RWPE2 (cell line): ENCODE measurements around the gene ZWILCH.
A peak's percentile ranks its signal among the peaks of the same experiment; 100 is the strongest.

Source experiments
- ATAC-seq: fragments of 200-7000 bp; cut with Tn5 transposase; 3 replicates; pipeline ENCODE4 v1.9.1; 2021; ENCODE audit warnings: low read depth
- DNase-seq: peaks from one replicate; pipeline ENCODE4 v3.0.0-alpha.2; 2020; ENCODE audit warnings: low spot score
- H3K27ac ChIP-seq: fragments of 450-650 bp; 2 replicates; pipeline ENCODE4 v1.5.1; 2017; ENCODE audit warnings: mild to moderate bottlenecking; ENCODE audit not compliant: poor library complexity, severe bottlenecking
- H3K27me3 ChIP-seq: fragments of 250-450 bp; sonication (Bioruptor Pico); 2 replicates; pipeline ENCODE4 v1.5.1; 2021; ENCODE audit warnings: mild to moderate bottlenecking, moderate library complexity; ENCODE audit not compliant: insufficient read depth, poor library complexity, severe bottlenecking
- H3K36me3 ChIP-seq: fragments of 250-450 bp; sonication (Bioruptor Pico); 2 replicates; pipeline ENCODE4 v1.5.1; 2020; ENCODE audit warnings: low read depth, mild to moderate bottlenecking, moderate library complexity
- H3K4me1 ChIP-seq: fragments of 250-450 bp; sonication (Bioruptor Pico); 2 replicates; pipeline ENCODE4 v1.5.1; 2021; ENCODE audit warnings: mild to moderate bottlenecking, moderate library complexity; ENCODE audit not compliant: insufficient read depth, poor library complexity, severe bottlenecking
- H3K4me3 ChIP-seq: fragments of 250-450 bp; sonication (Bioruptor Pico); 2 replicates; pipeline ENCODE4 v1.5.1; 2021; ENCODE audit warnings: mild to moderate bottlenecking, moderate library complexity; ENCODE audit not compliant: severe bottlenecking
- H3K9me3 ChIP-seq: fragments of 250-450 bp; sonication (Bioruptor Pico); 2 replicates; pipeline ENCODE4 v1.5.1; 2021; ENCODE audit warnings: mild to moderate bottlenecking, moderate library complexity; ENCODE audit not compliant: severe bottlenecking
- TF ChIP-seq, protein P1 (sequence below): fragments of 450-650 bp; IDR thresholded peaks from one replicate; pipeline ENCODE4 v1.5.1; 2017; ENCODE audit warnings: mild to moderate bottlenecking, moderate library complexity; ENCODE audit not compliant: poor library complexity, severe bottlenecking

The ZWILCH gene

GRCh38 chr15:66565741-66566144 lies 60.6 kb downstream of the ZWILCH start, which contains the start of gene LCTL:
Gene LCTL, minus strand, starts transcription at chr15:66565998. Its CDS starts 633 bp downstream, at chr15:66565365.
- no peaks in the 10 kb centered on the region for H3K36me3 ChIP-seq
- no peaks in the 10 kb centered on the region for H3K27me3 ChIP-seq
- no peaks in the 10 kb centered on the region for H3K9me3 ChIP-seq
- DNase-seq: peak; percentile 80
- ATAC-seq: peak; percentile 64
- no peak within 1 kb of the TSS for H3K27ac ChIP-seq
- H3K4me3 ChIP-seq: no peak within 1 kb of the TSS
- TF ChIP-seq, protein P1, sequence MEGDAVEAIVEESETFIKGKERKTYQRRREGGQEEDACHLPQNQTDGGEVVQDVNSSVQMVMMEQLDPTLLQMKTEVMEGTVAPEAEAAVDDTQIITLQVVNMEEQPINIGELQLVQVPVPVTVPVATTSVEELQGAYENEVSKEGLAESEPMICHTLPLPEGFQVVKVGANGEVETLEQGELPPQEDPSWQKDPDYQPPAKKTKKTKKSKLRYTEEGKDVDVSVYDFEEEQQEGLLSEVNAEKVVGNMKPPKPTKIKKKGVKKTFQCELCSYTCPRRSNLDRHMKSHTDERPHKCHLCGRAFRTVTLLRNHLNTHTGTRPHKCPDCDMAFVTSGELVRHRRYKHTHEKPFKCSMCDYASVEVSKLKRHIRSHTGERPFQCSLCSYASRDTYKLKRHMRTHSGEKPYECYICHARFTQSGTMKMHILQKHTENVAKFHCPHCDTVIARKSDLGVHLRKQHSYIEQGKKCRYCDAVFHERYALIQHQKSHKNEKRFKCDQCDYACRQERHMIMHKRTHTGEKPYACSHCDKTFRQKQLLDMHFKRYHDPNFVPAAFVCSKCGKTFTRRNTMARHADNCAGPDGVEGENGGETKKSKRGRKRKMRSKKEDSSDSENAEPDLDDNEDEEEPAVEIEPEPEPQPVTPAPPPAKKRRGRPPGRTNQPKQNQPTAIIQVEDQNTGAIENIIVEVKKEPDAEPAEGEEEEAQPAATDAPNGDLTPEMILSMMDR: no peak
- H3K4me1 ChIP-seq: no peaks in the 10 kb centered on the region

DNA sequence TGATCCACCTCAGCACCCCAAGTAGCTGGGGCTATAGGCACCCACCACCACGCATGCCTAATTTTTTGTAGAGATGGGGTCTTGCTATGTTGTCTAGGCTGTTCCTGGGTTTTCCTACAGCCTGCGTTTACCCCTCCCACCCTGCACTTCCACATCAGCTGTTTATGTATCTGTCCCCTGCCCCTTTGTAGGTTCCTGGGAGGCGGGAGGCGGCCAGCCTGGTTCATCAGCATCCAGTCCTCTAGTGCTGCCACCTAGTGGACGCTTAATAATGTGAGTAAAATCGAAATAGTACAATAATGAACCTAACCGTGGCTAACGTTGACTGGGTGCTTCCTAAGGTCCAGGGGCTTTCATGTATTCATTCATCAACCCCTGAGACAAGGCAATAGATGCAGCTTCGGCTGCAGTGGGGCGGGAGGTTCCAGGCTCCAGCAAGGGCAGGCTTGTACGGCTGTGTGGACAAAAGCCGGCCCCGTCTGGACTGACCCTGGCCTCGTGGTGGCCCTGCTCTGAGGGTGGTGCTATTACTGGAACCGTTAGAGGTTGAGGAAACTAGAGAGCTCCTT lies 61.9 kb downstream of the ZWILCH start:
- no peaks in the 10 kb centered on the region for H3K9me3 ChIP-seq
- DNase-seq: no peak

DNA sequence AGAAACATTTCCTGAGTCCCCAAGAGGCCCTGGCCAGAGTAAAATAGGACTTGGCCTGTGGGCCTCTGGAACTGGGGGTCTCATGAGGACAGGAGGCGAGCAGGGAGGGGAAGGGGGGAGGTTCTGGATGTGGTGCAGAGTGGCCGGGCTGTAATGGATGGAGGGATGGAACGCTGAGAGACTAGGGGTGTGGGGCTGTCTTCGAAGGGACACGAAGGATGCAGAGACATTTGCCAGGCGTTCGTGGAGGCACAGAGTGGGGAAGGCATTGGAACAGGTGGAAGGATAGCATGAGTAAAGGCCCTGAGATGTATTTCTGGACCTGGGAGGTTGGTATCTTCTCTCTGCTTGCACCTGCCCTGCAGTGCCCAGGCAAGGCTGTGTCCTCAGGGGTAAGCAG lies 62.8 kb downstream of the ZWILCH start:
- ATAC-seq: no peak
- DNase-seq: no peak
- H3K36me3 ChIP-seq: no peaks in the 10 kb centered on the region
- no peaks in the 10 kb centered on the region for H3K9me3 ChIP-seq
- H3K27ac ChIP-seq: no peak overlapping the region
- H3K27me3 ChIP-seq: no peaks in the 10 kb centered on the region
- TF ChIP-seq, protein P1: no peak
- no peak overlapping the region for H3K4me3 ChIP-seq
- H3K4me1 ChIP-seq: no peaks in the 10 kb centered on the region

More for the DNA sequence above, 61.9 kb downstream of the ZWILCH start:
- no peaks in the 10 kb centered on the region for H3K27me3 ChIP-seq
- no peaks in the 10 kb centered on the region for H3K4me1 ChIP-seq
- peak; percentile 76 for ATAC-seq
- H3K36me3 ChIP-seq: no peaks in the 10 kb centered on the region
- TF ChIP-seq, protein P1: peak; percentile 98
- no peak overlapping the region for H3K4me3 ChIP-seq
- H3K27ac ChIP-seq: no peak overlapping the region

GRCh38 chr15:66569461-66570137 lies 64.5 kb downstream of the ZWILCH start:
- Histone ChIP-seq H3K36me3 (no peaks in the 10 kb centered on the region), H3K9me3 (no peaks in the 10 kb centered on the region), H3K4me1 (no peaks in the 10 kb centered on the region), H3K4me3 (no peak overlapping the region), H3K27ac (no peak overlapping the region), H3K27me3 (no peaks in the 10 kb centered on the region)
- DNase-seq: no peak
- no peak for ATAC-seq
- TF ChIP-seq, protein P1: no peak

GRCh38 chr15:66570327-66570726 lies 65.2 kb downstream of the ZWILCH start:
- TF ChIP-seq, protein P1: no peak
- no peaks in the 10 kb centered on the region for H3K27me3 ChIP-seq
- H3K4me1 ChIP-seq: no peaks in the 10 kb centered on the region
- H3K36me3 ChIP-seq: no peaks in the 10 kb centered on the region
- H3K9me3 ChIP-seq: no peaks in the 10 kb centered on the region
- no peak overlapping the region for H3K27ac ChIP-seq
- no peak for DNase-seq
- no peak for ATAC-seq
- H3K4me3 ChIP-seq: no peak overlapping the region
